ENCODE results near the gene DNAJA4.
"Not testable (repeated sequence)": the region's sequence is repeated elsewhere in the genome, so short reads cannot be mapped to it uniquely, and the experiment has no call there.

The DNAJA4 gene

GRCh38 chr15:78244893-78245292 lies 19.5 kb upstream of the DNAJA4 start:
- DNase-seq = no peak

DNA sequence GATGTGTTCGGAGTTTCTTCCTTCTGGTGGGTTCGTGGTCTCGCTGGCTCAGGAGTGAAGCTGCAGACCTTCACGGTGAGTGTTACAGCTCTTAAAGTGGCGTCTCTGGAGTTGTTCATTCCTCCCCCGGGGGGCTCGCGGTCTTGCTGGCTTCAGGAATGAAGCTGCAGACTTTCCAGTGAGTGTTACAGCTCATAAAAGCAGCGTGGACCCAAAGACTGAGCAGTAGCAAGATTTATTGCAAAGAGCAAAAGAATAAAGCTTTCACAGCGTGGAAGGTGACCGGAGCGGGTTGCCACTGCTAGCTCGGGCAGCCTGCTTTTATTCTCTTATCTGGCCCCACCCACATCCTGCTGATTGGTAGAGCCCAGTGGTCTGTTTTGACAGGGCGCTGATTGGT lies 19.0 kb upstream of the DNAJA4 start:
- DNase-seq = not testable (repeated sequence)

GRCh38 chr15:78245976-78246620 lies 18.3 kb upstream of the DNAJA4 start:
- DNase-seq = not testable (repeated sequence)

- DNase-seq = no peak
Measured at GRCh38 chr15:78247911-78248310, 16.5 kb upstream of the DNAJA4 start.

DNA sequence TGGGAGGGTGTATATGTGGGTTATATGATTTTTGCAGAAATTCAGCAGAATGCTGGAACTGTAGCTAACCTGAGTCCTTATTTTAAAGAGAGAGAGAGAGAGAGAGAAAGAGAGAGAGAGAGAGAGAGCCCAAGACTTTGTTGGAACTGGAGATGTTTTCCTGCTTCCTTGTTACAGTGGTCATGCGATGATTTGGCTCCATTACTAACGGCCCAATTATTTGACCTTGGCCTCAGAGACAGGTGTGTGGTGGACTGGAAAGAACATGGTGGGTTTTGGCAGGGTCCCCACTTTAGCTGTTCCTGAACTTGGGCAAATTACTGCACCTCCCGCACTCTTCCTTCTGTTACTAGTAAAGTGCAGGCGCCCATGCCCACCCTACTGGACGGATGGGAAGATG lies 15.2 kb upstream of the DNAJA4 start:
- no peak for DNase-seq

DNA sequence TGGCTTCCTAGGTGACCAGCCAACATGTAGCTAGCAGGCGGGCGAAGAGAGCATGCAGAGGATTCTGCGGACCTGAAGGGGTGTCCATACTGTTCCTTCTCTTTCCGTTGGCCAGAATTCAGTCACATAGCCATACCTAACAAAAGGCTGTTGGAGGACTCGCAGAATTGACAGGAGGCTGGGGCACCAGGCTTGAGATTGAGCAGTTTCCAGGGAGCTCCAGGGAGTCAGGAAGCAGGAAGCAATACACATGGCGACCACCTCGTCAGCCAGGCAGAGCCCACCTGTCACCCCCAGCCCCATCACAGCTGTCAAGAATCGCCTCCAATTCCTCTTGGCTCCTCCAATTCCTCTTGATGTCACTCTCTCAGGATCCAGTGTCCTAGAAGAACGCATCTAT lies 13.2 kb upstream of the DNAJA4 start:
- no peak for DNase-seq

DNA sequence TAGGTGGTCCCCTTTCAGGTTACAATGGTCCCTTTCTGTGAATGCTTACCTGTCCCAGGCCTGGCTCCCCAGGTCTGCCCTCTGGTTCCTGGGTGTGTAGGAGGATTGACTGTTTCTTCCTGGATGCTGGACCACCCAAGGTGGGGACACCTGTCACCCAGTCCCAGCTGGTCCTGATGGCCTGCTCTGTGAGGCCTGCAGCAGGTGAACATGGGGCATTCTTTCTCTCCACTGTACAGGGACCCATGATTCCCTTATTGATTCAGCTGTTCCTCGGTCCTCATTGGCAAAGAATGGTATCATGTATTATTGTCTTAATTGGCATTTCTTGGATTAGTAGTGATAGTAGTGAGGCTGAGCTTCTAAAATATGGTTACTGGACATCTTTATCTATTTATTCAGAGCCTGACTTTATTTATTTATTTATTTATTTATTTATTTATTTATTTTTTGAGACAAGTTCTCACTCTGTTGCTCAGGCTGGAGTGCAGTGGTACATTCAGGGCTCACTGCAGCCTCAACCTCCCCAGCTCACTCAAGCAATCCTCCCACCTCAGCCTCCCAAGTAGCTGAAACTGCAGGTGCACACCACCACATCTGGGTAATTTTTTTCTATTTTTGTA lies 8.8 kb upstream of the DNAJA4 start:
- DNase-seq = no peak

GRCh38 chr15:78256044-78256437 lies 8.3 kb upstream of the DNAJA4 start:
- no peak for DNase-seq

DNA sequence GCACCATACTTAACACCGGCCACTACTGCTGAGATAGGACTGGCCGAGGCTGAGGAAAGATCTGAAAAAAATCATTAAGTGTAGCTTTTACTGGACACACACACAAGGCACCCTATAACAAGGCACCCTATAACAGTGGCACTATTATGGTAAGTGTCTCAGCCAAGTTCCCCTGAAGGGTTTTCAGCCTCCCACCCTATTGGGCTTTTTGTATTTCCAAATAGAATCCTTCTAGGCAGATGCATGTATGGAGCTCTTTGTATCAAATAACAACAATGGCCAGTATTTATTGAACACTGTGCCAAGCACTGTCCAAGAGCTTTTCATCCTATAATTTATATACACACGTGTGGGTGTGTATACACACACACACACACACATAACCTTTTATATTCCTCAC lies 6.7 kb upstream of the DNAJA4 start:
- DNase-seq = no peak

GRCh38 chr15:78259232-78259631 lies 5.1 kb upstream of the DNAJA4 start:
- no peak for DNase-seq

DNA sequence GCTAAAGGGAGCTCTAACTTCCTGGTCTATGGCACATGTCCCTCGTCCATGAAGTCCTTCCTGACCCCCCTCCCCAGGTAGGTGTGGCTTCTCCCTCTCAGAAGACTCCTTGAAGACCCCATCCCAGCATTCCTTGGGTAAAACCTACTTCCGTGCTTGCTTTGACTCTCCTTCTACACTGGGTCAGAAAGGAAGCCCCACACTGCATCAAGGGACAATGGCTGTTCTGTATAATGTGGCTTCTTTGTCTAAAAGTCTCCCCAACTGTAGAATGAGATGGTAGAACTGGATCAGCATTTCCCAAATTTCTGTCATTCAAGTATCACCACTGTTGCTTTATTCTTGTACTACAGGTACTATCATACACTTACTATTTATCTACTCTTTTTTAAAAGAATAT lies 3.9 kb upstream of the DNAJA4 start:
- DNase-seq = no peak

- no peak for DNase-seq
Measured at GRCh38 chr15:78261062-78261461, 3.3 kb upstream of the DNAJA4 start.

DNA sequence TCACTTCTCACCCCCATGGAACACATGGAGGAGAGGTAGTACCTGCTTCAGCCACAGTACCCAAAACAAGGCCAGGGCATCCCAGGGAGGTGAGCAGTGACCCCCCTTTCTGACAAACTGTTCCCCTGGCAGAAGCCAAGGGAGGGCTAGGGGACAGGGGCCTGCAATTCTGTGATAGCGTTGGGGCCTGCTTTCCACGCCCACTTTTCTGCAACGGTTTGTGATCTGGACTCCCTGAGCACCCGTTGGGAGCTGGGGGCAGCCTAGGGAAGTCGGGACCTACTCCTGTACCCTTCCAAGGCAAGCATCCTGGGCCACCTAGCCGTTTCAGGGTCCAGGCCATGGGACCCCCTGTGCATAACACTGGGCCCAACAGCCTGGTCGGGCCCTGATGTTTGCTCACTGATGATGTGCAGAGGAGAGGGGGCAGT lies 996 bp upstream of the DNAJA4 start:
- no peak for DNase-seq

- no peak for DNase-seq
Measured at GRCh38 chr15:78263907-78264303, 457 bp upstream of the DNAJA4 start.

DNA sequence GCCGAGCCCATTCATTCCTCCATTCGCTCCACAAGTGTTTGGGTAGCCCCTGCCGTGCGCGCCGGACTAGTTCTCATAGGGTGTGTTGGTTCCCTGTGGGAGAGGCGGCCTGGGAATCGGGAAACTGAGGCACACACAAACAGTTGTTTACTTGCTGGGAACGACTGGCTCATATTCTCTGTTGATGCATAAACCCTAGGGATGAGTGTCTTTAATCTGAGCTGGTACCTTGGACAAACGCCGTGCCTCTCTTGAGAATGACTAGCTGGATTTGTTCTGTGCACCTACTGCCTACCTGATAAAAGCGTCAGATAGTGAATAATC lies 737 bp downstream of the DNAJA4 start:
- DNase-seq = no peak

DNA sequence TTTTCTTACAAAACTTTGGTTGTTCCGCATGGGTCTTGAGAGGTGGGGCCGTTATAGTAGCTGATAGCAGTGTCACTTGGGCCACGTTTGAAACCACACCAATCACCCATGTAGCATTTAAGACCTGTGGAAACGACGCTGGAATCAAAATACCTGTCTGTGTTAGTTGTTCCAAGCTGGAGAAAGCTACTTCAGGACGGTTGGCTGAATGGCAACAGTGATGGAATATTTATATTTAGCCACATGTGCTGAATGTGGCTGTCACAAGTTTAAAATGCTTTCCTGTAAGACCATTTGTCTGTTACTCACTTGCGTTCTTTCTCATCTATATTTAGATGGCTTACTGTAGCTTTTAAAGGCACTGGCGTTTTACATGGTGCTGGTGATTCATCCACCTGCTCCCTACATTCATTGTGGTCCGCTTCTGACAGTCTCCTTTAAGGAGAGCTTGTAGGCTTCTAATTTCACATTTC lies 1.4 kb downstream of the DNAJA4 start:
- DNase-seq = no peak

- DNase-seq = no peak
Measured at GRCh38 chr15:78266229-78266628, 1.9 kb downstream of the DNAJA4 start.

DNA sequence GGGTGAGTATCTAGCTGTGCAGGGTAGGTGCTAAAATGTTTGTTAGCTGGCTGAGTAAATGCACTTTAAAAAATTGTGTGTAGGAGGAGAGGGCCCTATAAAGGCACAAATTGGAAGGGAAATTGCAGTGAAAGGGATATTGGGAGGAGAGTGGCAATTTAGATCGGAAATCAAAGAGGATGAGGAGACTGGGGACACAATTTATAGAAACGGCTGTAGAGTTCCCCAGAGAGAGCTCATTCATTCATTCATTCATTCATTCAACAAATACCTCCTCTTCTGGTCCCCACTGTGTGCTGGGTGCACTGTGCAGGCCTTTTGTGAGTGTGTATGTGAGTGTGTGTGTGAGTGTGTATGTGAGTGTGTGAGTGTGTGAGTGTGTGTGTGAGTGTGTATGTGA lies 2.4 kb downstream of the DNAJA4 start:
- no peak for DNase-seq

GRCh38 chr15:78272316-78272715 lies 8.0 kb downstream of the DNAJA4 start:
- no peak for DNase-seq

GRCh38 chr15:78272776-78273175 lies 8.4 kb downstream of the DNAJA4 start:
- DNase-seq = no peak

DNA sequence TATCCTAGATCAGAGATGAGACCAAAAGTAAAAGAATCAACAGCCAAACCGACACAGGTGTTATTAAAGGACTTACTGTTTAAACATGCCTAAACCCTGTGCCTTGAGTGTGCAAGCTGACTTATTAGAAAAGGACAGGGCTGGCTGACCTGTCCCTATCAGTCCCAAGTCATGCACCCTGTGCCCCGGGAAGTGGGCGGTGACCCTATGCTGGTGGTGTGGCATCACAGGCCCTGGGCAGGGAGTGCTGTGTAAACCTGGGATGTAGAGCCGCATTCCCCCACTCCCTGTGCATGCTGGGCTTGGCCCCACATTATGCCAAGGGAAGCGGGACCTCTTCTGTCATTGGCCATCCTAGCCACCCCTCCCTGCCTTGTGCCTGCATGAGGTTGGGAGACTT lies 10.6 kb downstream of the DNAJA4 start:
- DNase-seq = no peak

- no peak for DNase-seq
Measured at GRCh38 chr15:78276064-78276943, 11.9 kb downstream of the DNAJA4 start.

DNA sequence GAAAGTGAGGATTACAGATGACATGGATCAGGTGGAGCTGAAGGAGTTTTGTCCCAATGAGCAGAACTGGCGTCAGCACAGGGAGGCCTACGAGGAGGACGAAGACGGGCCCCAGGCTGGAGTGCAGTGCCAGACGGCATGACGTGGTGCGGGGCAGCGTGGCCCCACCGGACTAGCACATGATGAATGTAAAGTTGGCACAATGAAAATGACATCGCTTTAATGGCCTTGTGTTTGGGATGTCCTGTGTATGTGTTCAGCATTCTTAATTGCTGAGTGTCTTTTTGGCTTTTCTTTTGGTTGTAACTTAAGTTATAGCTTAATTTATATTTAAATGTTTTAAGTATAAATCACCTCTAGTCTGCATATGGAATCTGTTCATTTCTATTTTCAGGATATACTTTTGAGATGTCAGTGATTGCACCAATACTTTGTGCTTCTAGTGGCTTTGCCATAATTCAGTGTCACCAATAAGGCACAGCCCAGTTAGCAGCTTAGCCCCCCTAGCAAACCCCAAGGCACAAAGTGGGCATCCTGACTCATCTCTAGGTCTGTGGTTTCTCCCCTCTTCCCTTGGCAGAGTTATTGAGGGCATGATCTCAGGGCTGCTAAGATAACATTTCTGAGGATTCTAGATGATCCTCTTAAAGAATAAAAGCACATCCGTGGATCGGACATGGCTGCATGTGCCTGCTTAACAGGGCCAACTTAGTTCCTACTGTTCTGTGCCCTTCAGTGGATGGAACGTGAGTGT lies 16.1 kb downstream of the DNAJA4 start:
- DNase-seq = no peak

All from NCI-H2171 (cell line).